GM12891 (cell line): ENCODE measurements around the gene S100B.

Experiments
- PAX5 ChIP-seq: IDR thresholded peaks from 2 replicates; pipeline ENCODE4 v1.6.1; 2011; ENCODE audit warnings: low read length, moderate library complexity, mild to moderate bottlenecking; ENCODE audit not compliant: insufficient read depth, severe bottlenecking
- POLR2A ChIP-seq: IDR thresholded peaks from 2 replicates; pipeline ENCODE4 v1.6.1; 2011; ENCODE audit warnings: low read depth, low read length, control low read depth
- POLR2AphosphoS5 ChIP-seq: IDR thresholded peaks from 2 replicates; pipeline ENCODE4 v1.6.1; 2011; ENCODE audit warnings: low read depth, low read length, control low read depth
- POU2F2 ChIP-seq: IDR thresholded peaks from 2 replicates; pipeline ENCODE4 v1.6.1; 2011; ENCODE audit warnings: low read depth, mild to moderate bottlenecking, control low read depth, low read length, moderate library complexity
- SPI1 ChIP-seq: IDR thresholded peaks from 2 replicates; pipeline ENCODE4 v1.6.1; 2011; ENCODE audit warnings: low read depth, low read length, control low read depth
- TAF1 ChIP-seq: IDR thresholded peaks from 2 replicates; pipeline ENCODE4 v1.6.1; 2011; ENCODE audit warnings: low read depth, low read length, control low read depth

GRCh38 chr21:46607636-46608035 lies 2.8 kb upstream of the S100B start:
- TF ChIP-seq POLR2A = no peak
- TF ChIP-seq POU2F2 = no peak
- TF ChIP-seq POLR2AphosphoS5 = no peak
- no peak for TF ChIP-seq TAF1
- no peak for TF ChIP-seq PAX5
- peak; percentile 47; the same call in 1 of the 2 replicates for TF ChIP-seq SPI1
